Lower lobe of right lung (tissue), 2 donors: ENCODE results near the gene CTNNA3. TPM values are rescaled to one million over a fixed set of nuclear protein-coding genes. Genes with fewer than 3 reads are reported as not detected.
A peak's percentile ranks its signal among the peaks of the same experiment; 100 is the strongest.

Experiments
- ATAC-seq, 2 donors: fragments of 200-7000 bp; cut with Tn5 transposase; one replicate each; pipeline ENCODE4 v1.9.1; 2020 to 2022; ENCODE audit warnings: mild to moderate bottlenecking in 2 of 2, moderate library complexity in 2 of 2
- DNase-seq: peaks from one replicate; pipeline ENCODE4 v3.0.0-alpha.2; 2020
- H3K27ac ChIP-seq: fragments of 200-600 bp; one replicate; pipeline ENCODE4 v1.8.0; 2022
- H3K27me3 ChIP-seq: fragments of 200-600 bp; one replicate; pipeline ENCODE4 v1.8.0; 2022; ENCODE audit warnings: low read depth
- H3K36me3 ChIP-seq: fragments of 200-600 bp; one replicate; pipeline ENCODE4 v1.8.0; 2022; ENCODE audit warnings: mild to moderate bottlenecking
- H3K4me1 ChIP-seq: fragments of 200-600 bp; one replicate; pipeline ENCODE4 v1.8.0; 2022
- H3K4me3 ChIP-seq: fragments of 200-600 bp; one replicate; pipeline ENCODE4 v1.8.0; 2022; ENCODE audit warnings: mild to moderate bottlenecking
- H3K9me3 ChIP-seq: fragments of 200-600 bp; one replicate; pipeline ENCODE4 v1.8.0; 2022
- intact Hi-C: fragments of 100-400 bp; cut with DNase I; formaldehyde crosslinking; loops from one replicate; pipeline ENCODE4 v1.11.0; 2022
- microRNA-seq: library from miRNA; unstranded; fragments of <30 nt; microRNA quantifications from one replicate; pipeline ENCODE4 v1.2.0, GENCODE V29; 2020; ENCODE audit warnings: borderline number of aligned reads
- total RNA-seq: library from RNA; stranded (reverse); fragmentation: NEBNext Ultra II Directional; extraction: Animal tissue kit (Norgen Biotek cat#: 25700); gene quantifications from one replicate; pipeline ENCODE4 v1.2.1, GENCODE V29; 2021
- TF ChIP-seq, protein P1 (sequence below): fragments of 200-600 bp; IDR thresholded peaks from one replicate; pipeline ENCODE4 v1.8.0; 2022; ENCODE audit warnings: antibody characterized with exemption, mild to moderate bottlenecking
- donor health status: DM: no; HTN: yes; CAD: no; lungs with severe emphysema.

Gene CTNNA3
- total RNA-seq, 1 donor from 2014 or later: not detected

DNA sequence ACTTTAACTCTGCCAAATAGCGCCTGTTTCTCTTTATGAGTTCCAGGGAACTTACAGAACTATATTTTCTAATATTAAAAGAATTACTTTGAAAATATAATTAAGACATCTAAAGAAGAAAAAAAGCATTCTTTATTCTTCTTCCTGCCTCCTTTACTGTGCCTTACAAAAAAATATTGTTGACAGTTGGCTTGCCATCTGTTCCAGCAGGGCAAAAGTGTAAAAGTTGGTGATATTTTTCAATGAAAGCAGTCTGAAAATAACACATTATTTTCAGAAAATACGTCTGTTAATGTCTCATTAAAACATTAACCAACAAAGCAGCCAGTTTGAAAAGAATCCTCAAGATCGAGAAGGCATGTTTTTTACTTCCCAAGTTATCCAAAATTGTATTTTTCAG lies 1802.3 kb downstream of the CTNNA3 start:
- no peaks in the 10 kb centered on the region for H3K36me3 ChIP-seq
- no peak for DNase-seq

DNA sequence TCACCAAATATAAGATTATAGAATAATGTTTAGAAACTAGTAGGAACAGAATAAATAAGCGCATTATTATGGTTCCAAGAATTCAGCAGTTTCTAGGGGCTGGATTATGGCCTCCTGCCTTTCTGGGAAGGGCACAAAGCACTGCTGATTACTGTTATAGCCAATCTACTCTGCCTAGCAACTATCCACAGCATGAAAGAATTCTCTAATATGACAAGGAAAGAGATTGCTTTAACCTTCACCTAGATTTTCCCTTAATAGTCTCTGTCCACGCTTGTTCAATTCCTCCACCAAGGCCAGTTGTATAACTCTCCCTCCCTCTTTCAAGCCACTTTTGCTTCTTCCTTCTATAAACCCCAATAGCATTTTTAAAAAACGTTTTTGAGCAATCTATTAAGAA lies 1803.7 kb downstream of the CTNNA3 start:
- no peak overlapping the region for H3K4me3 ChIP-seq
- DNase-seq (no peak), ATAC-seq (no peak)
- no peaks in the 10 kb centered on the region for H3K36me3 ChIP-seq
- H3K27ac ChIP-seq: no peak overlapping the region
- H3K4me1 ChIP-seq: no peaks in the 10 kb centered on the region
- no peaks in the 10 kb centered on the region for H3K9me3 ChIP-seq
- no peaks in the 10 kb centered on the region for H3K27me3 ChIP-seq
- intact Hi-C loops: no loop called here
- TF ChIP-seq, protein P1, sequence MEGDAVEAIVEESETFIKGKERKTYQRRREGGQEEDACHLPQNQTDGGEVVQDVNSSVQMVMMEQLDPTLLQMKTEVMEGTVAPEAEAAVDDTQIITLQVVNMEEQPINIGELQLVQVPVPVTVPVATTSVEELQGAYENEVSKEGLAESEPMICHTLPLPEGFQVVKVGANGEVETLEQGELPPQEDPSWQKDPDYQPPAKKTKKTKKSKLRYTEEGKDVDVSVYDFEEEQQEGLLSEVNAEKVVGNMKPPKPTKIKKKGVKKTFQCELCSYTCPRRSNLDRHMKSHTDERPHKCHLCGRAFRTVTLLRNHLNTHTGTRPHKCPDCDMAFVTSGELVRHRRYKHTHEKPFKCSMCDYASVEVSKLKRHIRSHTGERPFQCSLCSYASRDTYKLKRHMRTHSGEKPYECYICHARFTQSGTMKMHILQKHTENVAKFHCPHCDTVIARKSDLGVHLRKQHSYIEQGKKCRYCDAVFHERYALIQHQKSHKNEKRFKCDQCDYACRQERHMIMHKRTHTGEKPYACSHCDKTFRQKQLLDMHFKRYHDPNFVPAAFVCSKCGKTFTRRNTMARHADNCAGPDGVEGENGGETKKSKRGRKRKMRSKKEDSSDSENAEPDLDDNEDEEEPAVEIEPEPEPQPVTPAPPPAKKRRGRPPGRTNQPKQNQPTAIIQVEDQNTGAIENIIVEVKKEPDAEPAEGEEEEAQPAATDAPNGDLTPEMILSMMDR: no peak

More for the DNA sequence above, 1802.3 kb downstream of the CTNNA3 start:
- Histone ChIP-seq H3K27me3 (no peaks in the 10 kb centered on the region), H3K4me3 (no peak overlapping the region), H3K9me3 (no peaks in the 10 kb centered on the region), H3K27ac (no peak overlapping the region), H3K4me1 (no peaks in the 10 kb centered on the region)
- no peak for ATAC-seq
- intact Hi-C loops: no loop called here
- TF ChIP-seq, protein P1: no peak

DNA sequence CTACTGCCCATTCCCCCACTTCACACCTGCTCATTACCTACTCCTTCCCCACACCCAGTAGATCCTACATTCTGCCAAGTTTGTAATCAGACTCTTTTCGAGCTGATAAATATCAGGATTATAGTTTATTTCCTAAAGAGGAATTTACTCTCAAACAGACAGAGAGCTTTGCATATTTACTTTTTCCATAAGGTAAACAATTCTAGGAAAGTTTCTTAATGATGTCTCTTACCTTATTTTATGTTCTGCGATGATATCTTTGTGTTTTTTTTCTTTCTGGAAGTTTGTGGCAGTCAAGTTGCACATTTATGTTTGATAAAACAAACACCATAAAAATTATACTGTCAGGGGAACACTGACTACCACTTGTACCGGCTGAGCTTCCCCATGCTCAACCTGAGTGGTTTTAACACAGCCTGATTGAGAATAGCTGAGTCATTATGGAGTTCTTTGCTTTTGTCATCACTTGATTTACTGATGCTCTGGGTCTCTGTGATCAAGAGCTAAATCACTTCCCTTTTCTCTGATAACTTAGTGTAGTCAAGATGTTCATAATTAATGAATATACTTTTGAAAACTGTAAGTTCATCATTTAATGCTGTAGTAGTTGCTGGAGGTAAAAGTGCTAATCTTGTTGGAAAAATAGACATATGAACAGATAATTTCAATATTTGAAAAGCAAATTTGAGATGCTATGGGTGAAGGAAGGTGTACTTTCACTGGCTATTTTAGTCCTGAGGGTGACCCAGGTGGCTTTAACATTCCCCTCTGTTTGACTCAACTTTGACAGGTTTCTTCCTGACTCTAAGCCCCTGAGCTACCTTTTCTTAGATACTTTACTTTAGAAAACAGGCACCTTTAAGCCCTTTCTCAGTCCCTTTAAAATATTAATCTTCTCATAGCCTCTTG lies 1804.7 kb downstream of the CTNNA3 start:
- H3K27me3 ChIP-seq: no peaks in the 10 kb centered on the region
- H3K9me3 ChIP-seq: no peaks in the 10 kb centered on the region
- no peaks in the 10 kb centered on the region for H3K36me3 ChIP-seq
- ATAC-seq (peak in 1 of 2 donors; percentile 65), DNase-seq (no peak)
- no peaks in the 10 kb centered on the region for H3K4me1 ChIP-seq
- no peak overlapping the region for H3K4me3 ChIP-seq
- intact Hi-C loops: no loop called here
- TF ChIP-seq, protein P1: no peak
- H3K27ac ChIP-seq: no peak overlapping the region

DNA sequence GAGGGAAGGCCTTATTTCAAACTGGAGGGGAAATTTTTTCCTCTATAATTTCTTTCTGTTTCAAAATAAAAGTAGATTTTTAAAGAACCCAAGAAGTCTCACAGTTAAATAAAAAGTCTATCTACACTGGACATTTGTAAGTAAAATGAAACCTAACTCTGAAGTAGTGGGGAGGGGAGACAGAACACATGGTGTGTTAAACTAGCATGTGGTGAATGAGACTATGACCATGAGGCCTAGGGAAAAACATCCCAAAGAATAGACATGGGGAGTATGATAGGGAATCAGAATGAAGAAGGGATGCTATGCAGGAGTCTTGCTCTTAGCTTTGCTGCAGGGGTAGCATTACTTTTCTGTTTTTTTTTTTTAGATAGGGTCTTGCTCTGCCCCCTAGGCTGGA lies 1831.5 kb downstream of the CTNNA3 start:
- H3K4me1 ChIP-seq: no peaks in the 10 kb centered on the region
- TF ChIP-seq, protein P1: no peak
- H3K4me3 ChIP-seq: no peak overlapping the region
- H3K27ac ChIP-seq: no peak overlapping the region
- H3K27me3 ChIP-seq: no peaks in the 10 kb centered on the region
- intact Hi-C loops: no loop called here
- ATAC-seq (no peak), DNase-seq (no peak)
- H3K9me3 ChIP-seq: no peaks in the 10 kb centered on the region
- H3K36me3 ChIP-seq: no peaks in the 10 kb centered on the region

DNA sequence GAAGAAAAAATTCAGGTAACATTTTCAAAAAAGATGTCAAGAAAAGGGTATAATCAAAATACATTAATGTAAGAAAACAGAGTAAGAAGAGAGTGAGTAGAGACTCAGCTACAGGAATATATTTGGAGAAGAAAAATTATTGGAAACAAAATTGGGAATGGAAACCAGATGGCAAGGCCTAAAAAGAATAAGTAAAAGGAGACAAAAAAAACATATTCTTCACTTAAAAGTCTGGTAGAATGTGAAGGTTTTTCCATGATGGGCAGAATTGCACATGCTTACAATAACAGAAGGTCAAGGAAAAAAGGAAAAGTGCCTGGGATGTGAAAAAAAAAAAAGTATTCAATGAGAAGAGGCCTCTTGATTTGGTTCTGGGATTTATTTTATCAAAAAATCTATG lies 1832.0 kb downstream of the CTNNA3 start:
- DNase-seq (no peak), ATAC-seq (no peak)
- Histone ChIP-seq H3K36me3 (no peaks in the 10 kb centered on the region), H3K4me3 (no peak overlapping the region), H3K27ac (no peak overlapping the region), H3K27me3 (no peaks in the 10 kb centered on the region), H3K9me3 (no peaks in the 10 kb centered on the region), H3K4me1 (no peaks in the 10 kb centered on the region)
- TF ChIP-seq, protein P1: no peak
- intact Hi-C loops: no loop called here

Small RNAs within 50 kb of the gene (microRNA-seq; reads per million reads assigned to microRNA genes)
- not detected for gene MIR7151

Other genes with a start within 250 kb of the CTNNA3 start
- 1.5 TPM for gene DNAJC12, start 142.0 kb upstream of the CTNNA3 start, total RNA-seq
- gene SIRT1, start 188.5 kb upstream of the CTNNA3 start, total RNA-seq: 21.0 TPM